ENCODE data around the gene KRTAP5-10.
"Not testable (repeated sequence)": the region's sequence is repeated elsewhere in the genome, so short reads cannot be mapped to it uniquely, and the experiment has no call there.

Gene KRTAP5-10

DNA sequence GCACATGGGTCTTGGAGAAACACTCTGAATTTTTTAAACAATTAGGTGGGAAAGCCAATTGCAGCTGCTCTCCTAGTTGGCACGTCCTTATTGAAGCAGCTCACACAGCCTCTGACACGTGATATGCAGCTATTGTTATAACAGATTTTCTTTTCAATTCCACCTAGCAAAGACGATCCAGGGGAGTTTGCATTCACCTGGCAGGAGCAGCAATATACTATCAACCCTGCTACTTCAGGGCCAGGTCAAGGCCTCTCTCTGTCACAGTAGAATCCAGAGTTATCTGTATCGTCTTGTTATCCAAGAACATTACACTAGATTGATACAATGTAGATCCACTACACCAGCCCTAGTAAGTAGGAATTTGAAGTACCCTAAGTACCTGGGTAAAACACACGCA, 9.1 kb downstream of the KRTAP5-10 start:
- no peak for DNase-seq

DNA sequence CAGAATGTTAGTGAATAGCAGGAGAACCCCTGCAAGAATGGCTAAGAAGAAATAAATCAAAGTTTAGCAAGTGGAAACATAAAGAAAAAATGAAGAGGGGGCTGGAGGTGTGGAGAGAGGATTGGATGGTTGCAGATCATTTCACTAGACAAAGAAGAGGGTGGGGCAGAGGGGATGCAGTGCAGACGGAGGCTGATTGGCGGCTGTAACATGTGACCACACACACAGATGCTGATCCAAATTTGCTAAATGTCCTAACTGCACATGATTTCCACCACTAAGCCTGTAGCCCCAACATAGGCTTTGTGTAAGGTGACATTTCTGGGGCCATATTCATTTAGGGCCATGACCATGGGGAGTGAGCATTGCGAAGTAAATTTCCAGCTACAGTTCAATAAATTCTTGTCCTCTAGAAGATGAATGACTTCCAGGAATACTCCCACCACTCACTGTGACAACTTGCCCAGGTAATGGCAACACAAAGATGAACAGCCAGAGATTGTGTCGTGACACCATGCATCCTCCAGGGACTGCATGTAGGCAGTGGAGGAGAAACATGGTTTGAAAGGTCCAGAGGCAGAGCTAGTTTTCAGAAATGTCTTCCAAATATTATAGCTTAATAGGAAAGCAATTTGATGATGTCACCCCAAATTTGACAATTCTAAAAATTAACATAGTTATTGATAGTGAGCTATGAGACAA, 10.5 kb downstream of the KRTAP5-10 start:
- DNase-seq: no peak

GRCh38 chr11:71576688-71577465, 11.5 kb downstream of the KRTAP5-10 start:
- not testable (repeated sequence) for DNase-seq

- no peak for DNase-seq
Observed at GRCh38 chr11:71577469-71578004, 12.2 kb downstream of the KRTAP5-10 start.

GRCh38 chr11:71579513-71579912, 14.2 kb downstream of the KRTAP5-10 start:
- not testable (repeated sequence) for DNase-seq

- DNase-seq: peak; percentile 88
Observed at GRCh38 chr11:71580057-71581003, 15.0 kb downstream of the KRTAP5-10 start.

DNA sequence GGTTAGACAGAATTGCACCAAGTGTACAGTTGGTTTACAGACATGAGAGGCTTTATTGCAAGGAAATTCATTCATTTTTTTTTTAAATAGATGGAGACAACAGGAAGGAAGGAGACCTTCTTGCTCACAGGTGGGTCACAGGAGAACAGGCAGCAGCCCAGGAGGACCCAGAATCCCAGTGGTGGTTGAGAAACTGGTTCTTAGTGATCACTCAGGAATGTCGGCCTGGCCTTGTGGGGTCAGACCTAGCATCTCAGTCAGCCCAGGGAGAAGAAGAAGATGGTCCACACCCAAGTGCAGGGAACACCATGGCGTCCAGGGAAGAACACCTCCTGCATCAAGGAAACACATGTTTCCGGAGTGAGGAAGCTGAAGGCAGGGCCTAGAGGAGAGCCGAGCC, 16.5 kb downstream of the KRTAP5-10 start:
- no peak for DNase-seq

DNA sequence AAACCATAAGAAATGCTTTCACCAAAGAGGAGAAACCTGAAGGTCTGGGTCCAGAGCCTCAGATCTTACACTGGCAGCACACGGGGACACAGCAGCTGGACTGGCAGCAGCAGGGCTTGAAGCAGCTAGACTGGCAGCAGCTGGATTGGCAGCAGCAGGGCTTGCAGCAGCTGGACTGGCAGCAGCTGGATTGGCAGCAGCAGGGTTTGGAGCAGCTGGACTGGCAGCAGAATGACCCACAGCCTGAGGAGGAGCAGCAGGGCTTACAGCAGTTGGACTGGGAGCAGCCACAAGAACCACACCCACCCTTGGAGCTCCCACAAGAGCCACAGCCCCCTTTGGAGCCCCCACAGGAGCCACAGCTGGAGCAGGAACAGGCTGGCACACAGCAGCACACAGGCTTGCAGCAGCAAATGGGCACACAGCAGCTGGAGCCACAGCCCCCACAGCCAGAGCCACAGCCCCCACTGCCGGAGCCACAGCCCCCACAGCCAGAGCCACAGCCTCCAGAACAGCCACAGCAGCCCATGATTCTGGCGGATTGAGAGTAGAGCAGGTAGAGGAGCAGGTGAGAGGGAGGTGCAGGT, 17.0 kb downstream of the KRTAP5-10 start, which contains the start of gene KRTAP5-11:
Gene KRTAP5-11, minus strand, starts transcription at position 567 of the 587 bp plus-strand sequence. Its CDS starts 38 bp downstream, at position 529.
- no peak for DNase-seq

DNA sequence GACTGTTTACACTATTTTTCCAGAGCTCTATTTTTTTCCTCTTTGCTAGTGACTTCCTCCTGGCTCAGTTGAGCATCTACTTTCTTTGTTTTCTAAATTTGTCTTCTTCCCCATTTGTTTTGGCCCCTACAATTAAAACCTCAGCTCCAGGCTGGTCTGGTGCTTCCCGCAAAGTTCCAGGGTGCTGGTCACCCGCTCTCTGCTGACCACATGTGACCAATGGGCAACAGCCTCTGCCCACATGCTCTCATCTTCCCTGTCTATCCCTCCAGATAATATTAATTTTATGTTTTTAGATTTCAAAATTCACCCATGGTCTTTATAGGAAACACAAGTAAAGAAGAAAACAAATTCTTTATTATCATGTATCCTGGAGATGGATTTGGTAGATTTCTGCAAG, 17.6 kb downstream of the KRTAP5-10 start:
- not testable (repeated sequence) for DNase-seq

DNA sequence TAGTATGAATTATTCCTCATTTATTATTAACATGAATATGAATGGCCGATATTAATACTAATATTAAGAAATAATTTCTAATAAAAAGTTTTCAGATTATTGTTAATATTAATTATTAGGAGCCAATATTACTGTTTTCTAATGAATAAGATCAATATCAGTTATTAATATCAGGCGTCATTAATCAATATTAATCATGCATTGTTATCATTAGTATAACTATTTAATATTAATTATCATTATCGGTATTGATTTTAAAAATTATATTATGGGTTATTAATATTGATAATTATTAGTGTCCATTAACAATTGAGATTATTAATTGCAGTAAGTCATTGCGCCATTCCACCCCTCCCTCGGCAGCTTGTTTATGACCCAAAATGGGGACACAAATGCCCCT, 20.3 kb downstream of the KRTAP5-10 start:
- not testable (repeated sequence) for DNase-seq

- not testable (repeated sequence) for DNase-seq
Observed at GRCh38 chr11:71588314-71588713, 23.0 kb downstream of the KRTAP5-10 start.

DNA sequence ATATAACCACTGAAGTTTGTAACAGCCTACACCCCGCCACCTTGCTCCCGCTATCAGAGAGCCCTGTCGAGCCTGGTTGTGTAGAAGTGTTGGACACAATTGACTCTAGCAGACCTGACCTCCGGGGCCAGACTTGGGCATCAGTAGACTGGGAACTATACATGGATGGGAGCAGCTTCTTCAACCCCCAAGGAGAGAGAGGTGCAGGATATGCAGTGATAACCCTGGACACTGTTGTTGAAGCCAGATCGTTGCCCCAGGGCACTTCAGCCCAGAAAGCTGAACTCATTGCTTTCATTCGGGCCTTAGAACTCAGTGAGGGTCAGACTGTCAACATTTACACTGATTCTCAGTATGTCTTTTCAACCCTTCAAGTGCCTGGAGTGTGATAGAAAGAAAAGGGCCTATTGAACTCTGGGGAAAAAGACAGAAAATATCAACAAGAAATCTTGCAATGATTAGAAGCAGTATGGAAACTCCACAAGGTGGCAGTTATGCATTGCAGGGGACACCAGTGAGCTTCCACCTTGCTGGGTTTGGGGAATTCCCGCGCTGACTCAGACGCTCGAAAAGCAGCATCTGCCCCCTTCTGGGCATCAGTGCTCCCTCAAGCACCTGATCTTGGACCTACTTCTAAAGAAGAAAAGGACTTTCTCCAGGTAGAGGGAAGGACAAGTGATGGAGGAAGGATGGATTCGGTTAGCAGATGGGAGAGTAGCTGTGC, 23.6 kb downstream of the KRTAP5-10 start:
- DNase-seq: not testable (repeated sequence)

DNA sequence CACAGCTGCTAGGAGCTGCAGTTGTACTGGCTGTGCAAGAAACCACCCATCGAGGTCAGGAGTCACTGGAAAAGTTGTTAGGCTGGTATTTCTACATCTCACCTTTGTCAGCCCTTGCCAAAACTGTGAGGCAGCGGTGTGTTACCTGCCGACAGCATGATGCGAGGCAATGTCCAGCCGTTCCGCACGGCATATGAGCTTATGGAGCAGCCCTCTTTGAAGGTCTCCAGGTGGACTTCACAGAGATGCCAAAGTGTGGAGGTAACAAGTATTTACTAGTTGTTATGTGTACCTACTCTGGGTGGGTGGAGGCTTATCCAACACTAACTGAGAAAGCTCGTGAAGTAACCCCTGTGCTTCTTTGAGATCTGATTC, 24.2 kb downstream of the KRTAP5-10 start:
- not testable (repeated sequence) for DNase-seq

GRCh38 chr11:71603221-71603620, 37.9 kb downstream of the KRTAP5-10 start:
- DNase-seq: not testable (repeated sequence)

DNA sequence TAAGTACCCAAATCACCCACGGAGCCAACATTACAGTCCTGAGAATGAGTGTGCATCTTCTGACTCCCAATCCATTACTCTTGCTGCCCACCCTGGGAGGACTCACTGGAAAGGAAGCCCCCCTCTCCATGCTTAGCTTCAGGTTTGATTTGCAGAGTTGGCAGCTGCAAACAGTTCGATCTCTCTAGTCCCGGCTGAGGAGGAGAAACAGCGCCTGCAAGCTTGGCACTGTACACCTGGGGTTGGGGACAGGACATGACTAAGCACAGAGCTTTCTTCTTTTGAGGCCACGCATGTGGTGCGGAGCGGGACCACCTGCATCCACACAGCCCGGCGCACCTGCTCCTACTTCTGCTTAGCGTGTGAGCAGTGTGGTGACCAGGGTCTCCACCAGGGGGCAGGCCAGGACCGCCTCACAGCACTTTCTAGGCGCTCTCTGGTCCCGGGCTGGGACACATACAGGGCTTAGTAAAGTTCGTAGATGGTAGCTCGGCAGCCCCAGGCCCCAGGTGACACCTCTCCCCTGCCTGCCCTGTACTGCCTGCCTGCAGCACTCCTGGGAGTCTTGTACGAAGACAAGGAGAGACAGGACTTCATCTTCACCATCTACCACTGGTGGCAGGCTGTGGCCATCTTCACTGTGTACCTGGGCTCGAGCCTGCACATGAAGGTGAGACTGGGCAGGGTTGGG, 39.6 kb downstream of the KRTAP5-10 start:
- DNase-seq: not testable (repeated sequence)

DNA sequence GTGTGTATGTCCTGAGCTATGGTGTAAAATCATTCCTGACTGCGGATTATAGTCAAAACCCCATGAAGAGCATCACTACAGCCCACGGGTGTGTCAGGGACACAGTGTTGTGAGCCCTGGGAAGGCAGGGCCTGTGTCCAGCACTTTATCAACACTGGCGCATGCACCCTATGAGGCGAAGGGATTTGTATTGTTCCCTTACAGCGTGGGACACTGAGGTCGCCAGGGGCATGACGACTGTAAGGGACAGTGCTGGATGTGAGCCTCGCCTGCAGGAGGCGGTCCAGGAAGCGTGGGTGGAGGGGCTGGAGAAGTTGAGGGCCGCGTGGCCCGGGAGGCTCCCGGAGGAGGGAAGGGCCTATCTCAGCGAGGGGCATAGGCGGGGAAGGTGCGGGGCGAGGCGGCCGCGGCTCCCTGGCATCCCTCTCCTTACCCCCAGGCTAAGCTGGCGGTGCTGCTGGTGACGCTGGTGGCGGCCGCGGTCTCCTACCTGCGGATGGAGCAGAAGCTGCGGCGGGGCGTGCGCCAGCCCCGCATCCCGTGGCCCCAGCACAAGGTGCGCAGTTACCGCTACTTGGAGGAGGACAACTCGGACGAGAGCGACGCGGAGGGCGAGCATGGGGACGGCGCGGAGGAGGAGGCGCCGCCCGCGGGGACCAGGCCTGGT, 41.6 kb downstream of the KRTAP5-10 start:
- not testable (repeated sequence) for DNase-seq

GRCh38 chr11:71607520-71608216, 42.3 kb downstream of the KRTAP5-10 start:
- not testable (repeated sequence) for DNase-seq

GRCh38 chr11:71608272-71608671, 42.9 kb downstream of the KRTAP5-10 start:
- DNase-seq: not testable (repeated sequence)

GRCh38 chr11:71611218-71611910, 46.0 kb downstream of the KRTAP5-10 start:
- DNase-seq: not testable (repeated sequence)
